B cell (primary cell): ENCODE data around the gene RPSA. TPM values are rescaled to one million over a fixed set of nuclear protein-coding genes. Genes with fewer than 3 reads are reported as not detected.

ENCODE experiments used
- ATAC-seq: fragments of 200-7000 bp; cut with Tn5 transposase; one replicate; pipeline ENCODE4 v1.10.0; 2021; ENCODE audit warnings: low read depth, mild to moderate bottlenecking, moderate number of reproducible peaks, moderate library complexity
- CTCF ChIA-PET: fragments of 350-600 bp; sonication (Branson Sonifier 250); formaldehyde crosslinking; loops from one replicate; lab custom pipeline; 2021; ENCODE audit warnings: antibody characterized with exemption, inconsistent platforms; lab: Charles Lee
- POLR2A ChIA-PET: fragments of 350-600 bp; sonication (Branson Sonifier 250); formaldehyde crosslinking; loops from one replicate; lab custom pipeline; 2021; ENCODE audit warnings: antibody characterized with exemption; lab: Charles Lee
- DNase-seq: peaks from one replicate; pipeline ENCODE4 v3.0.0; 2013
- H2AFZ ChIP-seq: 2 replicates; pipeline ENCODE4 v1.6.1; 2012; ENCODE audit warnings: mild to moderate bottlenecking, low read depth, low read length; ENCODE audit not compliant: insufficient read depth, poor library complexity, severe bottlenecking
- H3K27ac ChIP-seq, 2 donors: 1 replicate in 1 of 2; 2 replicates in 1 of 2; pipeline ENCODE4 v1.5.1; 2012 to 2013; ENCODE audit warnings: low read length in 2 of 2, mild to moderate bottlenecking in 2 of 2, moderate library complexity in 1 of 2
- H3K27me3 ChIP-seq, 4 experiments: fragments of 200-600 bp in 1 of 4; sonication (generic) in 1 of 4; replicated peaks in 1 of 4; 1 replicate in 2 of 4; 2 replicates in 2 of 4; pipeline versions ENCODE4 v1.6.1 to v1.7.0; 2013 to 2016; ENCODE audit warnings: low read length in 3 of 4, mild to moderate bottlenecking in 2 of 4, mixed read lengths in 1 of 4, moderate library complexity in 1 of 4; ENCODE audit not compliant: insufficient read depth in 4 of 4, control insufficient read depth in 3 of 4; ENCODE audit errors: control extremely low read depth in 1 of 4
- H3K36me3 ChIP-seq, 2 experiments: replicated peaks in 1 of 2; 1 replicate in 1 of 2; 2 replicates in 1 of 2; pipeline versions ENCODE4 v1.6.1 to v1.7.1; 2013; ENCODE audit warnings: low read length in 1 of 2; ENCODE audit not compliant: insufficient read depth in 2 of 2, control insufficient read depth in 1 of 2; ENCODE audit errors: control extremely low read depth in 1 of 2, extremely low read depth in 1 of 2
- H3K4me1 ChIP-seq, 2 donors: fragments of 200-600 bp in 1 of 2; sonication (generic) in 1 of 2; 1 replicate in 1 of 2; 2 replicates in 1 of 2; pipeline versions ENCODE4 v1.5.1 to v1.6.1; 2013 to 2017; ENCODE audit warnings: low read length in 2 of 2; ENCODE audit not compliant: control insufficient read depth in 2 of 2, insufficient read depth in 2 of 2
- H3K4me2 ChIP-seq: replicated peaks from 2 replicates; pipeline ENCODE3; 2012; ENCODE audit warnings: mild to moderate bottlenecking, low read depth, low read length; ENCODE audit not compliant: poor library complexity, severe bottlenecking
- H3K4me3 ChIP-seq, 5 experiments: fragments of 200-600 bp in 1 of 5; sonication (generic) in 1 of 5; 1 replicate in 3 of 5; 2 replicates in 2 of 5; pipeline versions ENCODE4 v1.5.1 to v1.7.0; 2011 to 2016; ENCODE audit warnings: low read length in 4 of 5, mild to moderate bottlenecking in 4 of 5, low read depth in 2 of 5, control low read depth in 1 of 5, moderate library complexity in 1 of 5; ENCODE audit not compliant: insufficient read depth in 1 of 5; ENCODE audit errors: control extremely low read depth in 1 of 5, extremely low read depth in 1 of 5
- H3K79me2 ChIP-seq: fragments of 200-600 bp; sonication (generic); one replicate; pipeline ENCODE4 v1.6.0; 2016; ENCODE audit warnings: low read length; ENCODE audit not compliant: control insufficient read depth, insufficient read depth
- H3K9ac ChIP-seq: fragments of 200-600 bp; sonication (generic); 2 replicates; pipeline ENCODE4 v1.6.1; 2017; ENCODE audit warnings: mild to moderate bottlenecking, low read length, moderate library complexity
- H3K9me3 ChIP-seq, 3 donors: one replicate each; pipeline versions ENCODE4 v1.6.1 to v1.7.1; 2013; ENCODE audit warnings: low read length in 2 of 3; ENCODE audit not compliant: control insufficient read depth in 2 of 3, insufficient read depth in 1 of 3; ENCODE audit errors: control extremely low read depth in 1 of 3
- H4K20me1 ChIP-seq: 2 replicates; pipeline ENCODE4 v1.6.0; 2012; ENCODE audit warnings: mild to moderate bottlenecking, low read length; ENCODE audit not compliant: insufficient read depth, control insufficient read depth, poor library complexity, severe bottlenecking
- H3K27ac Mint-ChIP-seq: one replicate; pipeline ENCODE4 v1.8.0; 2021; ENCODE audit warnings: mixed read lengths
- H3K27me3 Mint-ChIP-seq: one replicate; pipeline ENCODE4 v1.8.0; 2021; ENCODE audit warnings: mixed read lengths
- H3K4me1 Mint-ChIP-seq: one replicate; pipeline ENCODE4 v1.8.0; 2021; ENCODE audit warnings: mixed read lengths
- H3K4me3 Mint-ChIP-seq: one replicate; pipeline ENCODE4 v1.8.0; 2021; ENCODE audit warnings: mixed read lengths
- H3K9me3 Mint-ChIP-seq: one replicate; pipeline ENCODE4 v1.8.0; 2022; ENCODE audit warnings: mixed read lengths; ENCODE audit not compliant: insufficient read depth
- CTCF ChIP-seq: fragments of 200-600 bp; IDR thresholded peaks from one replicate; pipeline ENCODE4 v1.8.0; 2022; ENCODE audit warnings: antibody characterized with exemption, mild to moderate bottlenecking
- EZH2 ChIP-seq: IDR thresholded peaks from 2 replicates; pipeline ENCODE4 v1.6.1; 2012; ENCODE audit warnings: borderline replicate concordance, low read depth, mild to moderate bottlenecking, moderate library complexity, low read length; ENCODE audit not compliant: insufficient read depth, poor library complexity, severe bottlenecking
- WGBS: methylation state at CpG from one replicate; pipeline ENCODE4 v1.1.5; 2013; ENCODE audit warnings: missing lambda C conversion rate; ENCODE audit not compliant: insufficient coverage; 5-methylcytosine and 5-hydroxymethylcytosine counted together
- intact Hi-C: fragments of 100-400 bp; cut with micrococcal nuclease; formaldehyde crosslinking; loops from one replicate; pipeline ENCODE4 v1.10.0; 2022
- polyA plus RNA-seq: library from polyadenylated mRNA; depleted of rRNA; stranded (reverse); fragments of >200 nt; gene quantifications from 2 replicates; pipeline ENCODE4 v1.2.3, GENCODE V29; 2012
- total RNA-seq, 2 donors: library from RNA; stranded (reverse); fragments of 120-200 nt in 1 of 2; gene quantifications; 1 replicate in 1 of 2; 2 replicates in 1 of 2; pipeline versions ENCODE4 v1.2.3 to v1.2.4, GENCODE V29; 2013 to 2022

Gene RPSA
- total and polyA plus RNA-seq, 2 donors (not counting 1 experiment from before 2014, with no cell fraction given), result 1,460 to 2,522 TPM

- 98% methylated on average over 7 of the region's 9 CpGs for WGBS
- H3K27me3 ChIP-seq, result no peaks in the 10 kb centered on the region
- no peaks in the 10 kb centered on the region for H3K9me3 ChIP-seq
- H4K20me1 ChIP-seq, result peaks cover 58% of the 10 kb centered on the region
- H3K4me3 ChIP-seq, result no peak overlapping the region
- no peak for ATAC-seq
- H2AFZ ChIP-seq, result no peak overlapping the region
- peaks cover 17% of the 10 kb centered on the region for H3K79me2 ChIP-seq
- ChIA-PET CTCF (interaction anchor here (0.6 to 1.7 kb wide), 4 partner anchors 25 to 914 kb away, joined by 3 to 4 read pairs (median 3); no protein-coding TSS in a partner anchor), POLR2A (no interaction called here)
- intact Hi-C loops, result no loop called here
- H3K9me3 Mint-ChIP-seq, result no peaks in the 10 kb centered on the region
- no peak overlapping the region for H3K27ac ChIP-seq
- peaks cover 30% of the 10 kb centered on the region for H3K4me1 Mint-ChIP-seq
- DNase-seq, result no peak
- no peak for TF ChIP-seq EZH2
- TF ChIP-seq CTCF, result no peak
- peaks cover 15 to 19% of the 10 kb centered on the region in 2 donors for H3K4me1 ChIP-seq
- peaks cover 6 to 69% of the 10 kb centered on the region in 2 experiments for H3K36me3 ChIP-seq
- H3K27ac Mint-ChIP-seq, result no peak overlapping the region
- no peak overlapping the region for H3K9ac ChIP-seq
- H3K4me3 Mint-ChIP-seq, result no peak overlapping the region
- H3K27me3 Mint-ChIP-seq, result no peaks in the 10 kb centered on the region
- H3K4me2 ChIP-seq, result no peak overlapping the region
These were observed 6.2 kb downstream of the RPSA start for GRCh38 chr3:39412668-39413260.

- peaks cover 8% of the 10 kb centered on the region for H3K79me2 ChIP-seq
- 76% methylated on average over 6 of the region's 6 CpGs for WGBS
- ATAC-seq (no peak), DNase-seq (no peak)
- H3K4me3 Mint-ChIP-seq, result no peak overlapping the region
- intact Hi-C loops, result no loop called here
- H3K4me2 ChIP-seq, result no peak overlapping the region
- H3K9me3 Mint-ChIP-seq, result no peaks in the 10 kb centered on the region
- POLR2A ChIA-PET, result interaction anchor here (0.8 kb wide), 1 partner anchor 10 kb away, joined by 3 read pairs; no protein-coding TSS in a partner anchor
- H4K20me1 ChIP-seq, result peaks cover 47% of the 10 kb centered on the region
- H3K4me1 ChIP-seq, result peaks cover 8 to 12% of the 10 kb centered on the region in 2 donors
- no peaks in the 10 kb centered on the region for H3K27me3 ChIP-seq
- TF ChIP-seq EZH2 (no peak), CTCF (no peak)
- no peak overlapping the region for H3K27ac Mint-ChIP-seq
- H3K9ac ChIP-seq, result no peak overlapping the region
- CTCF ChIA-PET, result interaction anchor here (1.0 kb wide), 1 partner anchor 9 kb away, joined by 5 read pairs; no protein-coding TSS in a partner anchor
- peaks cover 31% of the 10 kb centered on the region for H3K4me1 Mint-ChIP-seq
- no peak overlapping the region for H3K27ac ChIP-seq
- no peak overlapping the region for H3K4me3 ChIP-seq
- no peaks in the 10 kb centered on the region for H3K9me3 ChIP-seq
- H3K27me3 Mint-ChIP-seq, result no peaks in the 10 kb centered on the region
- H2AFZ ChIP-seq, result no peak overlapping the region
- peaks cover 0 to 60% of the 10 kb centered on the region in 2 experiments for H3K36me3 ChIP-seq
These were observed 7.3 kb downstream of the RPSA start for GRCh38 chr3:39413691-39414420.
